ENCODE measurements around the gene DCAF11. TPM values are rescaled to one million over a fixed set of nuclear protein-coding genes. Genes with fewer than 3 reads are reported as not detected.

The DCAF11 gene
- total and polyA plus RNA-seq, 2 of the 13 experiments (the other 11 are each of a cell fraction or from before 2014, with no cell fraction given) = 150 to 257 TPM

- TF ChIP-seq PRDM10 (CRISPR knock-in tag; IDR thresholded peaks at IDR 0.05; ENCODE audit: low read depth) (peak; percentile 92; the same call in 1 of the 2 replicates), SOX6 (IDR thresholded peaks at IDR 0.05) (no peak), SOX6 (CRISPR knock-in tag; IDR thresholded peaks at IDR 0.05) (peak; percentile 97), FOXO1 (CRISPR knock-in tag; IDR thresholded peaks at IDR 0.05) (peak; percentile 99), CBX1 (IDR thresholded peaks at IDR 0.05; ENCODE audit: low read depth) (peak; percentile 97), ONECUT2 (CRISPR knock-in tag; IDR thresholded peaks at IDR 0.05) (peak; percentile 44; the same call in 1 of the 2 replicates), NKX3-1 (CRISPR knock-in tag; IDR thresholded peaks at IDR 0.05) (peak; percentile 95), THAP9 (CRISPR knock-in tag; IDR thresholded peaks at IDR 0.05; ENCODE audit: borderline replicate concordance) (peak; percentile 84), FOXP4 (CRISPR knock-in tag; IDR thresholded peaks at IDR 0.05) (peak; percentile 99), ZNF101 (CRISPR knock-in tag; IDR thresholded peaks at IDR 0.05; ENCODE audit: borderline replicate concordance, low read depth) (0 out of 2 replicates have a peak, but pooled peaks have one; percentile 96), BRD4 (CRISPR knock-in tag; IDR thresholded peaks at IDR 0.05) (no peak), ZSCAN20 (CRISPR knock-in tag; IDR thresholded peaks at IDR 0.05; ENCODE audit: borderline replicate concordance) (peak; percentile 25; the same call in 1 of the 2 replicates)
Observed at GRCh38 chr14:24113801-24114531, 611 bp upstream of the DCAF11 start (continued).
